UCSD-AML1 (cell line): ENCODE results near the gene ERI3.

Experiments
- DNase-seq: peaks from one replicate; lab custom pipeline; 2025; ENCODE audit not compliant: unreplicated experiment; lab: John Stamatoyannopoulos, UW

The ERI3 gene

DNA sequence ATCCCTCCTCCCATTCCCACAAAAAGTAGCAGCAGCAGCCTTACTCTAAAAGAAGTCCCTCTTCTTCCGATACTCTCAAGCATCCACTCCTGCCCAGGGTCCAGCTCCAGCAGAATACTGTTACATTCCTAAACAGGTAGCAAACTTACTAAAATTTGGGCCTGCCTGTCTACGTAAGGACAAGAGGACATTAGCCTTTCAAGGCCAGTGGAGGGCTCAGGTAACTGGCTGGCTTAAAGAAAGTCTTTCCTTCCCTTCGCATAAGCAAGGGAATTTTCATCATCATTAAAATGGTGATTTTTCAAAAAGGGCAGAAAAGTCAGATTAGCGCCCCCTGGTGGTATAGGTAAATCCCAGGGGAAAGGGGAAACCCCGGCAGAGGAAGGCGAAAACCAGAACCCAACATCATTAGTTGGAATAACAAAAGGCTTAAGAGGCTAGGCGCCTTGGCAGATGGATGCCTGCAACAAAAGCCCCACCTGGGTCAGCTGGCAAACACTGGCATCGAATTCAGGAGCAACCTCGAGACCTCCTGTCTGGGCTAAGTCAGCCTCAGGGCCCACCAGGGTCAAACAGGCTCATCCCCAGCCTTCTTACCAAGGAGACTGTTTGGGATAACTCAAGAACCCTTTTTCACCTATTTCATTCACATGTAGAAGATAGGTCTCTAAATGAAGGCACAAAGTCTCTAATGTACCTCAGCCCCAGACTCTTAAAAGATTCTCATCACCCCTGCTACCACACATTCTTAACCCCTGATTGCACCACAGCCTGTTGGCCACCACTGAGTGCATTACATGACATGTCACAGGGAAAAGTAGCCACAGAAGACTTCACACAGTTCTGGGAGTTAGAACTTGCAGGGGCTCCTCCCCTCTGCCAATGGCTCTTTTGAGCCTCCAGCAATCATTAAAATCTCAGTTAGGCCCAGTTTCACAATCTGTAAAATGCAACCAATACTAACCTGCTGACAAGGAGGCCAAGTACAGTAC lies 36.7 kb downstream of the ERI3 start:
- peak; percentile 21 for DNase-seq

DNA sequence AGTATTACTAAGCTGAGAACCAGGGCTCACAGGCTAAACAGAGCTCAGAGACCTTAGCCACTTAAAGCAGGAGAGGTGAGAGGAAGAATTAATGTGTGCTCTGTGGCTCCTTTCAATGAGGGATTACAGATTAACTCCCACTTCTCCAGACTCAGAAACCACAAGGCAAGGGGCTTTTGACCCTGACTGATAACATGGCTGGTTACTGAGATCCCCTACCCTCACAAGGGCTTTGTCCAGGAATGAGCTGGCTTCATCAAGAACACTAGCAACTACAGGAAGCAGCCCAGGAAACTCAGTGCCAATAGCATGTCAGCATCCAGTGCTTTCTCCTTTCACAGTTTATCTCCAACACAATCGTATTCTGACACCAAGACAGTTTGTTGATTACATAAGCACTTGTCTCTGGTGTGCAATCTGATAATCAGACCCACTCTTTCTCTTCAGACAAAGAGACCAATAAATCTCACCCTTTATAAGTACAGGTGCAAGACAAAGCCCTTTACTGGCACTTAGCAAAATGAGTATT lies 38.8 kb downstream of the ERI3 start:
- DNase-seq, result no peak

DNA sequence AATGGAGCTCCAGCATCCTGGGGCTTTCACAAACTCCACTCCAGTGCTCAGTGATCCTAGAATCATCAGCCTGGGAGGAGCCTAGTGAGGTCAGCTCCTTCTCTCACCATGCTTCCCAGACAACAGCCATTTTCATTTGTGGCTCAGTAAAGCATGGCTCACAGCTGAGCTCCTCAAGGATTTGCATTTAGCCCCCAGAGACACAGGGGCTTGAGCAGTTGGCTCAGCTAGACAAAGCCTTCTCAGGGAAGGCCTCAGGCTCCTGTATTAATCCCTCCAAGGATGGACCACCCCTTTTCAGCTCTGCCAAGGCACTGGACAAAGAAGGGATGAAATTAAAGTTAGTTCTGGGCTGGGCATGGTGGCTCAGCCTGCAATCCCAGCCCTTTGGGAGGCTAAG lies 39.5 kb downstream of the ERI3 start:
- no peak for DNase-seq

DNA sequence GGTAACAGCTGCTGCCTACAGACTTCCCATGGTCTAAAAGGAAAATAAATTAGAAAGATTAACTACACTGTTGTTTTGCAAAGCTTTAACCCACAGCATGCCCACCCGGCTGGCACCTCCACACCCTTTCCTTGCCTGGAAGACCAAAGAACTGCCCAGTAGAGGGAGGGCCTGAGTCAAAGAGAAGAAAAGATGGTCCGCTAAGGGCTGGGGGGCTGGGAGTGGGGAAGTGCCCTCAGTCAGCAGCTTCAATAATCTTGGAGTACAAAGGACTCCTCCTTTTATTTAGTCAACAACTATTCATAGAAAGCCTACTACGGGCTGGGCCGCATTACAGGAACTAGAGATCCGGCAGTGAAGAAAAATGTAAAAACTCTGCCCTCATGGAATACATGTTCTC lies 40.6 kb downstream of the ERI3 start:
- DNase-seq, result no peak

DNA sequence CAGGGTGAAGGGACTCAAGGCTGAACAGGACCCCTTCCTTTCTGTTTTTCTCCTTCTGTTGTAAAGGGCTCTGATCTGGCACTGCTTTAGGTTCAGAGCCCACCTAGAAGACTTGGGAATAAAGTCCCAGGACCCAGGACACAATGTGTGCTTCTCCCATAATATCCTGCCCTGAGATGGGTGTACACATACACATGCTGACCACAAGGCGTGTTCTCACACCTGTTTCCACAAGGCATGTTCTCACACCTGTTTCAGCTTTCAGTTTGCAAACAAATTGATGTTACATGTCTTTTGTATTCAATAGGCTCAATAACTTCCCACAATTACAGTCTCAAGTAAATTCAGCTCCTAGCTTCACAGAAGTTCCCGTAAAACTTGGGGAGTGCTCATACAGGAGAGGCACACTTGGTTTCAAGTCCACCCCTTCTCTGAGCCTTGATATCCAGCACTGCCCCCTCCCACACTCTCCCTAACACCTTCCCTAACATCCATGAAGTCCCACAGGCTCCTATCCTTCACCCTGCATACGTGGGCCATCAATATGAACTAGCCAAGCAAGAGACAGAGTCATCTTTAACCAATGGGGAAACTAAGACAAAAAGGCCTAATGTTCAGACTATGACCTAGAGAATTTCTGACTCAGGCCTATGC lies 41.7 kb downstream of the ERI3 start:
- DNase-seq, result no peak

DNA sequence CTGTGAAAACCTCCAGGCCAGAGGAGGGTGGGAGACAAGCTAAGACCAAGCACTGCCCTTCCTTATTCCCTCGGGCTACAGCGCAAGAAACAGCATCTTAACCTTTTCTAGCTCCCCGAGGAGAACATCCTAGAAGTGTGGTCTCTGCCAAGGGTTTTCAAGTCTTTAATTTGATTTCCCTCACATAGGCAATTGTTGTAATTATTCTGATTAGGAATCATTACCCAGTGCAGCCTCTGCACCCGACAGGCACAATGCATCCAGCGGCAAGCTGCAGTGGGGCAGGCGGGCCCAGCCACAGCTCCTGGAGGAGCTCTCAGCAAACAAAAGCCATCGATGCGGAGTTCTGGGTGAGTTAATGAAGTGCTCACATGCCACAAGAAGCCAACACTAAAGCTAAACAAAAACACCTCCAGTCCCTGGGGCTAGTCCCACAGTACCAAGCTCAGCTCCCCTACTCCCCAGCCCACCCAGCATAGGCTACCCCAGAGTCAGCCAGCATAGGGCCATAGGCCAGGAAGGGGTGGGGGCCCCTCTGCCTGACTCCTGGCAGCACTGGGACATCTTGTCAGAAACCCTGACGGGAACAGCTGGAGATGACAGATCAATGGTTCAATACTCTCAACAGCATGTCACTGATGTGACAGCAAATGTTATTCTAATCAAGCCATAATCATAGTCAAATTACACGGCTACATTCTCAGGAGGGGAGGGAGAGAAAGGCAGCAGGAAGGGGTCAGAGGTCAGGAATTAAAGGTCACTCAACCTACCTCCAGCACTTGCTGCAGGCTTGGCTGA lies 42.5 kb downstream of the ERI3 start:
- DNase-seq, result no peak

DNA sequence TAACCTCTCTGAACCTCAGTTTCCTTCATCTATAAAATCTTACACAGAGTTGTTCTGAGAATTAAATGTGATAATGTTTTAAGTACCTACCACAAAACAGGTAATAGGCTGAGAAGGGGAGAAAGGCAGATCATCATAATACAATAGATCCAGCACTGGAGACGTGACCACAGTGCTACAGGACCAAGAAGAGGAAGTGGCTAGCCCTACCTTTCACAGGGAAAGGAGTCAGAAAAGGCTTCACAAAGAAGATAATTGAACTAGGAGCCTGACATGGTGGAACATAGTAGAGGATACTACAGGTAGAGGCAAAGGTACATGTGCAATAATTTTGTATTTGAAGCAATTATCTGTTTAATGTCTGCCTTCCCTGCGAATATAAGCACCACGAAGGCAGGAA lies 45.1 kb downstream of the ERI3 start:
- DNase-seq, result no peak

DNA sequence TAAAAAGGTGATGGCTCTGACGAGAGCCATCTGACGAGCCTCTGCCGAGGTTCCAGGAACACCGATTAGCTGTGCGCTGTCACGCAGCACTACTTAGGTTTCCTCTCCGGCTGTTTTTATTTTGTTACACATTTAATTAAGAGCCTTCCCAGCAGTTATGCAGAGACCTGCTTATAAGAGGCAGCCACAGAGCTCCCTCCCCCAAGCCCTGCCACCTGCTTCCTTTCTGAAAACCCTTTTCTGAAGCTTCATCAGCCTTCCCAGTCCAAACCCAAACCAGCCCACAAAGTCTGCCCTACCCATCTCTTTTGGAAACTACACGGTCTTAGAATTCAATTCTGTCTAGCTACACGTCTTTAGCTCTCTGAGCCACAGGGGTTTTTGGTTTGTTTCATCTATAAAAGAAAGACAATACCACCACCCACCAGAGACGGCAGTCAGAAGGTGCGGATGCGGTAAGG lies 49.1 kb downstream of the ERI3 start:
- DNase-seq, result no peak

DNA sequence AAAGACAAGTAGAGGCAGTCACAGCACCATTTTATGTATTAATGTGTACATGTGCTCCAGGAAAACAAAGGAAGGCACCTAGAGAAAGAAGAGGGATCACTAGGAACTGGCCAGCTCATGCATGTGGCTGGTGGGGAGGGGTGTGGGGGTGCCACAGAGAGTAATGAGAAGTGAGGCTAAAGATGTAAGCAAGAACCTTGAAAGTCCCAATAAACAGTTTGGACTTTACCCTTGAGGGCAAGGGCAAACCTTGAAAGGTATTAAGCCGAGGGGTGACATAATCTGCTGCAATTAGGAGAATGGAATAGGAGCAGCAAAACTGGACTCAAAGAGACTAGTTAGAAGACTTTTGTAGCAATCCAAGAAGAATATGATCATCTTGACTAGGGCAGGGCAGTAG lies 51.5 kb downstream of the ERI3 start:
- no peak for DNase-seq

DNA sequence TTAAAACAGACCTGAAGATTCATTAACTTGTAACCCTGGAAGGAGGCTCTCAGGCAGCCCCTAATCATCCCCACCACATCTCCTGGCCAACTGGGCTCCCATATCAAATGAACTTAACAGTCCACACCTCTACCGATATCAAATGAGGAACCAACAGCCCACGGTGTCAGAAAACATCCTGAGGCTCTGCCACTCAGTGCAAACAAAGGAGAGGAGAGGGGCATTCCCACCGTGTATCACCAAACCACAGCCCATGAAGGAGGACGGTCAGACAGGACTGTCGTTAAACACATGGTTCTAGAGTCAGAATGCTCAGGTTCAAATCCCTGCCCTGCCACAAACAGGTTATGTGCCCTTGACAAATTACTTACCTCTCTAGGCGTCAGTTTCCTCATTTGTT lies 52.5 kb downstream of the ERI3 start:
- DNase-seq, result no peak

DNA sequence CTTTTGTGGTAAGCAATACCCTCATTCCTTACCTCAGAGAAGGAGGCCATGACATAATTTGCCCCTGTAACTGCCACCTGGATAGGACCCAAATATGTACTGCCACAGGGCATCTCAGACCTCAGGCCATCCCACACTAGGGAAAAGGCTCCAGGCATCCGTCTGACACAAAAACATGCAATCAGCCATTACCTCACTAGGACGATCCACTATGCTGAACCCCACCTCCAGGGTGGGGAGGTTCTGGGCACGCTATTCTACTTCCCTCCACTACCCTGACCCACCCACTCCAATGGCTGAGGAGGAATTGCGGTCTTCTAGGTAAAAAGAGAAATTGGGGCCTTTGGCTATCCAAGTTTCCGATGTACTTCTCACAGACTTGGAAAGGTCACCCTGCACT lies 53.6 kb downstream of the ERI3 start:
- DNase-seq, result no peak

DNA sequence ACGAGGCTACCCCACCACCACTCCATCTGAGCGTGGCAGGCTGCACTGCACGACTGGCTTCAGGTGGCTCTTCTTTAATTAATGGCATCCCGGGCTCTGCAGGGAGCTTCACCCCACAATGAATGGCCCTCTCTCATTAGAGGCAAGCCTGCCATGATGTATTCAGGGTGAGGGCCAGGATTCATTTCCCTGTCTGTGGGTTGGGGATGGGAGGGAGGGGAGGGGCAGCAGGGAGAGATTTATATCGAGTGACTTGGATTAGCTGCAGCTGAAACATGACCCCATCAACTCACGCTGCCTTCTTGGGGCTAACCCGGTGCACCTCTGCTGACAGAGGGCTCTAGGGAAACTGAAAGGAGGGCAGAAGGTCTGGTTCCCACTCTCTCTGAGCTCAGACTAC lies 54.2 kb downstream of the ERI3 start:
- DNase-seq, result no peak

DNA sequence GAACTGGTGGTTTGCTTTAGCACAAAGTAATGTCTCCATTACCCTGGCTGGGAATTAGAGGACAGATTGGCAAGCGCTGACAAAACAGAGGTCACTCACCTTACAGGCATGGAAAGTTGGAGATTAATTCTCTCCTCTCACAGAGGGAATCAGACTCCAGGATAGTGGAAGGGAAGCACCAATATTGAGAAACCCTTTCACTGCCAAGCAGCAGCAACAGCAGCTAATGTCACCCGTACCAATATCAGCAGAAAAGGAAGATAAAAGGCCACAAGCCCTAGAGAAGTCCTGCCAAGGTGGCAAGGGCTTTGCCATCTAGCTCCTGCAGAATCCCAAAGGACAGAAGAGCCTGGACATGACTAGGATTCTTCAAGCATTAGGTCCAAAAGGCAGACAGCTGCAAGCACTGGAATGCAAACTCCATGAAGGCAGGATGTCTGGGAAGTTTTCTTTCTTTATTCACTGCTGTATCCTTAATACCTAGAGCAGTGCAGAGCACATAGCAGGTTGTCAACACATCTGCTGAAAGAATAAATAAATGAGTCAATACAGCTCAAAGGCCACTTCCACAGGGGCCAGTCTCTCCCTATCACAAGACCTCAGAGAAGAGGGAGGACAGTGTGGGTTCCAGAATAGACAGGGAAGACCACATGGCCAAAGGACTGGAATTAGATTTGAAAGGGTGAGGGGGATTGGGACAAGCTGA lies 57.2 kb downstream of the ERI3 start:
- DNase-seq, result no peak

DNA sequence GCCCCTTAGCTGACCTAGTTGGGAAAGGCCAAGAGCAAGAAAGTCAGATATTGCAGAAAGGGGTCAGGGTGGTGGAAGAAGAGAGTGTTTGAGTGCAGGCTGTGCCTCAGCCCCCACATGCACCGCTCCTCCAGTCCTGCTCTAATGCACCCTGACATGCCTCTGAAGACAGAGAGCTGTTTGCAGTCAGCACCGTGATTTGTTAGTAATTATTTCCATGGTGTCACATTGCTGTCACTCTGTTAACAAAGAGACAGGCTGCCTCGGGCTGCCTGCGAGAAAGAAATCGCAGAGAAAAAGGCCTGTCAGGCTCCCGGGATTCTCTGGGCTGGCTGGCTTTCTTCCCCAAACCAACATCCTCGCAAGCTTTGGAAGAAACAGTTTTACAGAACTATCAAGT lies 58.3 kb downstream of the ERI3 start:
- DNase-seq, result no peak

DNA sequence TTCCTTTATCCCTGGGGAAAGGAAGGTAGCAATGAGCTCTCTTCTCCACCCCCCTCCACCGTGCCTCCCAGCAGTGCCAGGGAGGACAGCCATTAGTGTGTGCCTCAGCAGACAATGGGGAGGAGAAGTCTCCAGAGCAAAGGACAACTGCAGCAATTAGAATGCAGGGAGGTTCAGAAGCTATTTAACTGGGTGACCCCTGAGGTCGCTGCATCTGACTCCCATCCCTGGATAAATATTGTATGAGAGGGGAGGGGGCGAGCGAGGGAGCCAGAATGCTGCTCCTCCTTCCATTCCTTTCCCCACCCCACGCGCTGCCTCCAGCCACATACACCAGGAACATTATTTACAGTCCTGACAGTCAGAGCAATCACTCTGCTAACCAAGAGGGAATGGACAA lies 59.0 kb downstream of the ERI3 start:
- no peak for DNase-seq

DNA sequence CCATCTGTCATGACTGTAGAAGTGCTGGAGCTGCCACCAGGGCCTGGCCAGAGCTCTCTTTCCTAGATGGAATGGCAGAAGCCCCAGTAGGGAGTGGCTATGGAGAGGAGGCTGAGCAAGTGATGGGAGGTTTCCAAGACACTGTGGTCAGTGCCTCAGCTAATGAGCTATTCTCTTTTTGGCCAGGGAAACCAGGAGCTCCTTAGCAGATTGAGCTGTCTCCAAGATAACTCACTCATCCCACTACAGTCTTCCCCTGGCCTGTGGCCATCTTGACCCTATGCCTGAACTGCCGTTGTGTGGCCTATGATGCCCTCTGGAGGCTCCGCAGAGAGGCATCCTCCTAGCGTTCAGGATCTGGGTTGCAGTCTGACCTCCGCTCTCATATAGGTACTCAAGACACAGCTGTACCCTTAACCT lies 60.5 kb downstream of the ERI3 start:
- DNase-seq, result peak; percentile 37

DNA sequence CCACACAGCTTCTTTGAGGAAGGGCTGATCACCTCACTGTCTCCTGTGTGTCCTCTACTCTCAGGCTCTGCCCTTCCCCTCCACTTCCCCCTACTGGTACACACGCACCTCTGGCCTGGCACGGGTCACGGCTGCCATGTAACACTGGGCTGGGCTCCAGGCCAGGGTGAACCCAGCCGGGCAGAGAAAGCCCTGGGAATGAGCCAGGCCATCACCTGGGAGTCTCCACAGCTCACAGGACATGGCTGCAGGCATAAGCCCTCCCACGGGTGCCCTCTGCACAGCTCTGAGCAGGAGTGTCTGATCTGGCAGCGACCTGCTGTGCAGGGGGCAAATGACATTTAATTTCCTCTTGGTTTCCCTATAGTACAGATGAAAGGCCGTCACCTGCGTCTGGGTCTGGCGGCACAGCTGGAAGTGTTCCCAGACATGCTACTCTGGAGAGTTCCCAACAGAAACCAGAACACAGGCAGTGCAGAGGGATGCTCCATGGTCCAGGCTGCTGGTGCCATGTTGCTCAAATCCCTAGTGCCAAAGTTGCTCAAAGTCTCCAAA lies 61.2 kb downstream of the ERI3 start:
- no peak for DNase-seq

DNA sequence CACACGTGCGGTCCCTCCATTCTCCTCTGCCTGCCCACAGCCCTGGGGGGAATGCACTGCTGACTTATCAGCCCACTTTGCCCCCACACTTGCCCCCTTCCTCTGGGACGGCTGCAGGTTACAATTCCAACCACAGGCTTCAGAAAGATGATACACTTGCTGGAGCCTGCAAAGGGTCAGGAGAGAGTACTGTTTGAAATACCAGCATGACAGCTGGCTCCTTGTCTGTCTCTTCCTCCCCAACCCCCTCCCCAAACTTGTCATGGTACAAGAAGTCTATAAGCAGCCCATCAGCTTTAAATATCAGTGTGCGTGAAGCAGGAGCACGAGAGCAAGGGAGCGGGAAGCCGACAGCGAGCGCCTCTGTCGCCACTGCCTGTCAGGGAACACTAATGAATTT lies 62.4 kb downstream of the ERI3 start:
- DNase-seq, result no peak

DNA sequence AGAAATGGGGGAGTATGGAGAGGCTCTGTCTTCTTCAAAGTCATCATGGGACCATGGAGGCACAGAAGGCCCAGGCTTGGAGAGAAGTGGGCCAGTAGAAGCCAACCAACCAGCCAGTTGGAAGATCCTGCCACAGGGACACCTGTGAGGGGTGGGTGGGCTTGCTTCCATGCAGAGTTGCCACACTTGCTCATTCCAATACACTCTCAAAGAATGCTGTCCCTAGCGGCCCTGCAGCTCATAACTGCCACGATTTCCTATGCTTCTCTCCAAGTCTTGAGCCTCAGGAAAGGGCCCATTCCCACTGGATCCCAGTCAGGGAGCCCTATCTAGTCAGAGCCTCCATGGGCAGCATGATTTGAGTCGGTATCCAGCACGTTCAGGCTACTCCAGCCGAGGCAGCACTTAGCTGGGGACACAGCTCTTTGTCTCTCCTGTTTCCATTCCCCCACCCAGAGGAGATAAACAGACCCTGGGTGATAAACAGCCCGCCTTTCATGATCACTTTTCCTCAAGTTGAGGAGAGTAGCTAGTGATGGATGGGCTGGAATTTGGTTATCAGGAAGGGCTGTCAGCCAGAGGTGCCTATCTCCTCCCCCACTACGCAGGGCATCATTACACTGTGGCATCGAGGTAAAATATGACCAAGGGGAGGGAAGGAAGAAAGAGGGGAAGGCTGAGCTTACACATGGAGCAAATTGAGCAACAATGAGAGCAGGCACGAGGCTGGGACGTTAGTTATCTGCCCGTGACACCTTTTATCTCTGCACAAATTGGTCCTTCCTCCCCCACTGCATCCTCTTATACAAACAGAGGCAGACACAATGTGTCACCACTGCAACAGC lies 64.6 kb downstream of the ERI3 start:
- no peak for DNase-seq
